B cell (primary cell): Measurements from ENCODE around the gene PARVA. TPM values are rescaled to one million over a fixed set of nuclear protein-coding genes. Genes with fewer than 3 reads are reported as not detected.

Source experiments
- ATAC-seq: fragments of 200-7000 bp; cut with Tn5 transposase; one replicate; pipeline ENCODE4 v1.10.0; 2021; ENCODE audit warnings: low read depth, mild to moderate bottlenecking, moderate number of reproducible peaks, moderate library complexity
- CTCF ChIA-PET: fragments of 350-600 bp; sonication (Branson Sonifier 250); formaldehyde crosslinking; loops from one replicate; lab custom pipeline; 2021; ENCODE audit warnings: antibody characterized with exemption, inconsistent platforms; lab: Charles Lee
- POLR2A ChIA-PET: fragments of 350-600 bp; sonication (Branson Sonifier 250); formaldehyde crosslinking; loops from one replicate; lab custom pipeline; 2021; ENCODE audit warnings: antibody characterized with exemption; lab: Charles Lee
- DNase-seq: peaks from one replicate; pipeline ENCODE4 v3.0.0; 2013
- H2AFZ ChIP-seq: 2 replicates; pipeline ENCODE4 v1.6.1; 2012; ENCODE audit warnings: mild to moderate bottlenecking, low read depth, low read length; ENCODE audit not compliant: insufficient read depth, poor library complexity, severe bottlenecking
- H3K27ac ChIP-seq, 2 donors: 1 replicate in 1 of 2; 2 replicates in 1 of 2; pipeline ENCODE4 v1.5.1; 2012 to 2013; ENCODE audit warnings: low read length in 2 of 2, mild to moderate bottlenecking in 2 of 2, moderate library complexity in 1 of 2
- H3K27me3 ChIP-seq, 4 experiments: fragments of 200-600 bp in 1 of 4; sonication (generic) in 1 of 4; replicated peaks in 1 of 4; 1 replicate in 2 of 4; 2 replicates in 2 of 4; pipeline versions ENCODE4 v1.6.1 to v1.7.0; 2013 to 2016; ENCODE audit warnings: low read length in 3 of 4, mild to moderate bottlenecking in 2 of 4, mixed read lengths in 1 of 4, moderate library complexity in 1 of 4; ENCODE audit not compliant: insufficient read depth in 4 of 4, control insufficient read depth in 3 of 4; ENCODE audit errors: control extremely low read depth in 1 of 4
- H3K36me3 ChIP-seq, 2 experiments: replicated peaks in 1 of 2; 1 replicate in 1 of 2; 2 replicates in 1 of 2; pipeline versions ENCODE4 v1.6.1 to v1.7.1; 2013; ENCODE audit warnings: low read length in 1 of 2; ENCODE audit not compliant: insufficient read depth in 2 of 2, control insufficient read depth in 1 of 2; ENCODE audit errors: control extremely low read depth in 1 of 2, extremely low read depth in 1 of 2
- H3K4me1 ChIP-seq, 2 donors: fragments of 200-600 bp in 1 of 2; sonication (generic) in 1 of 2; 1 replicate in 1 of 2; 2 replicates in 1 of 2; pipeline versions ENCODE4 v1.5.1 to v1.6.1; 2013 to 2017; ENCODE audit warnings: low read length in 2 of 2; ENCODE audit not compliant: control insufficient read depth in 2 of 2, insufficient read depth in 2 of 2
- H3K4me2 ChIP-seq: replicated peaks from 2 replicates; pipeline ENCODE3; 2012; ENCODE audit warnings: mild to moderate bottlenecking, low read depth, low read length; ENCODE audit not compliant: poor library complexity, severe bottlenecking
- H3K4me3 ChIP-seq, 5 experiments: fragments of 200-600 bp in 1 of 5; sonication (generic) in 1 of 5; 1 replicate in 3 of 5; 2 replicates in 2 of 5; pipeline versions ENCODE4 v1.5.1 to v1.7.0; 2011 to 2016; ENCODE audit warnings: low read length in 4 of 5, mild to moderate bottlenecking in 4 of 5, low read depth in 2 of 5, control low read depth in 1 of 5, moderate library complexity in 1 of 5; ENCODE audit not compliant: insufficient read depth in 1 of 5; ENCODE audit errors: control extremely low read depth in 1 of 5, extremely low read depth in 1 of 5
- H3K79me2 ChIP-seq: fragments of 200-600 bp; sonication (generic); one replicate; pipeline ENCODE4 v1.6.0; 2016; ENCODE audit warnings: low read length; ENCODE audit not compliant: control insufficient read depth, insufficient read depth
- H3K9ac ChIP-seq: fragments of 200-600 bp; sonication (generic); 2 replicates; pipeline ENCODE4 v1.6.1; 2017; ENCODE audit warnings: mild to moderate bottlenecking, low read length, moderate library complexity
- H3K9me3 ChIP-seq, 3 donors: one replicate each; pipeline versions ENCODE4 v1.6.1 to v1.7.1; 2013; ENCODE audit warnings: low read length in 2 of 3; ENCODE audit not compliant: control insufficient read depth in 2 of 3, insufficient read depth in 1 of 3; ENCODE audit errors: control extremely low read depth in 1 of 3
- H4K20me1 ChIP-seq: 2 replicates; pipeline ENCODE4 v1.6.0; 2012; ENCODE audit warnings: mild to moderate bottlenecking, low read length; ENCODE audit not compliant: insufficient read depth, control insufficient read depth, poor library complexity, severe bottlenecking
- H3K27ac Mint-ChIP-seq: one replicate; pipeline ENCODE4 v1.8.0; 2021; ENCODE audit warnings: mixed read lengths
- H3K27me3 Mint-ChIP-seq: one replicate; pipeline ENCODE4 v1.8.0; 2021; ENCODE audit warnings: mixed read lengths
- H3K4me1 Mint-ChIP-seq: one replicate; pipeline ENCODE4 v1.8.0; 2021; ENCODE audit warnings: mixed read lengths
- H3K4me3 Mint-ChIP-seq: one replicate; pipeline ENCODE4 v1.8.0; 2021; ENCODE audit warnings: mixed read lengths
- H3K9me3 Mint-ChIP-seq: one replicate; pipeline ENCODE4 v1.8.0; 2022; ENCODE audit warnings: mixed read lengths; ENCODE audit not compliant: insufficient read depth
- CTCF ChIP-seq: fragments of 200-600 bp; IDR thresholded peaks from one replicate; pipeline ENCODE4 v1.8.0; 2022; ENCODE audit warnings: antibody characterized with exemption, mild to moderate bottlenecking
- EZH2 ChIP-seq: IDR thresholded peaks from 2 replicates; pipeline ENCODE4 v1.6.1; 2012; ENCODE audit warnings: borderline replicate concordance, low read depth, mild to moderate bottlenecking, moderate library complexity, low read length; ENCODE audit not compliant: insufficient read depth, poor library complexity, severe bottlenecking
- WGBS: methylation state at CpG from one replicate; pipeline ENCODE4 v1.1.5; 2013; ENCODE audit warnings: missing lambda C conversion rate; ENCODE audit not compliant: insufficient coverage; 5-methylcytosine and 5-hydroxymethylcytosine counted together
- intact Hi-C: fragments of 100-400 bp; cut with micrococcal nuclease; formaldehyde crosslinking; loops from one replicate; pipeline ENCODE4 v1.10.0; 2022
- polyA plus RNA-seq: library from polyadenylated mRNA; depleted of rRNA; stranded (reverse); fragments of >200 nt; gene quantifications from 2 replicates; pipeline ENCODE4 v1.2.3, GENCODE V29; 2012
- total RNA-seq, 2 donors: library from RNA; stranded (reverse); fragments of 120-200 nt in 1 of 2; gene quantifications; 1 replicate in 1 of 2; 2 replicates in 1 of 2; pipeline versions ENCODE4 v1.2.3 to v1.2.4, GENCODE V29; 2013 to 2022

The PARVA gene
- total and polyA plus RNA-seq, 2 donors (not counting 1 experiment from before 2014, with no cell fraction given), result not detected

DNA sequence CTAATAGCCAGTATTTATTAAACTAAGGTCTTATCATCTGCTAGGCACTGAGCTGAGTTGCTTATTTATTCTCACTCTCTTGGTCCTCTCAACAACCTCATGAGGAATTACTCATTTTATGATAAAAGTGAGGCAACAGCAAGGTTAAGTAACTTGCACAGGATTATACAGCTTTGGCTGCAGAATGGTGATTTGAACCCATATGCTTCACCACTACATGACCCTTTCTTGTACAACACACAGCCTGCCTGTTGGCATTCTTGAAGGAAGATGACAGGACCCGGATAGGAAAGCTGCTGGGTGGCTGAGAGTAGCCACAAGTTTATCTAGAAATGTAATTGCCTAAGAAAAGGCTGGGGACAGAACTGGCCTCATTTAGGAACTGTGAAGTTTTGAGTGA lies 5.3 kb upstream of the PARVA start:
- H3K9me3 ChIP-seq, result peaks cover 0 to 3% (median 0%) of the 10 kb centered on the region in 3 donors
- peaks cover 3% of the 10 kb centered on the region for H3K9me3 Mint-ChIP-seq
- no CpG with 5 or more reads among the region's 1 CpG for whole genome bisulfite sequencing
- H2AFZ ChIP-seq, result no peak overlapping the region
- no peaks in the 10 kb centered on the region for H3K36me3 ChIP-seq
- CTCF ChIA-PET, result no interaction called here
- H3K9ac ChIP-seq, result no peak overlapping the region
- no peaks in the 10 kb centered on the region for H4K20me1 ChIP-seq
- POLR2A ChIA-PET, result no interaction called here
- H3K4me1 Mint-ChIP-seq, result no peaks in the 10 kb centered on the region
- H3K27me3 Mint-ChIP-seq, result peaks cover 45% of the 10 kb centered on the region
- H3K4me3 Mint-ChIP-seq, result no peak overlapping the region
- TF ChIP-seq CTCF (no peak), EZH2 (no peak)
- H3K27me3 ChIP-seq, result peaks cover 0 to 10% (median 0%) of the 10 kb centered on the region in 4 experiments
- ATAC-seq (no peak), DNase-seq (no peak)
- no peak overlapping the region for H3K4me2 ChIP-seq
- no peak overlapping the region for H3K27ac Mint-ChIP-seq
- intact Hi-C loops, result no loop called here
- no peaks in the 10 kb centered on the region for H3K4me1 ChIP-seq
- H3K4me3 ChIP-seq, result no peak overlapping the region
- H3K79me2 ChIP-seq, result no peaks in the 10 kb centered on the region
- H3K27ac ChIP-seq, result no peak overlapping the region

DNA sequence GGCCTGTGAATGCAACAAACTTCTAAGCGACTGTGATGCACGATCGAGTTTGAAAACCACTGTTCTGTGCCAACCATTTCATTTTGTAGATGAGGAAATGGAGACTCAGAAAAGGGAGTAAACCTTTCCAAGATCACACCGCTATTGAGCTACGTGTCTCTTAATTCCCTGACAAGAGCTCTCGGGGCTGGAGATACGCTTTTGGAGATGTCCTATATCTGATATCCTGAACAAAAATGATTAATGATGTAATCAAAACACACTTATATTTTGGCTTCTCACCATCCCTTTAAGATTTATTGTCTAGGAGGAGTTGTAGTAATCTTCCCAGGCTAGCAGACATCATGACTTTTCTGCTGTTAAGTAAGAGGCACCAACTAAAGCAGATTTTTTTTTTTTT lies 1.7 kb upstream of the PARVA start:
- H3K27me3 Mint-ChIP-seq, result peaks cover 55% of the 10 kb centered on the region
- no peaks in the 10 kb centered on the region for H3K4me1 ChIP-seq
- no peak overlapping the region for H3K4me2 ChIP-seq
- WGBS, result no CpG with 5 or more reads among the region's 7 CpGs
- DNase-seq (no peak), ATAC-seq (no peak)
- ChIA-PET POLR2A (no interaction called here), CTCF (no interaction called here)
- H3K36me3 ChIP-seq, result no peaks in the 10 kb centered on the region
- no peaks in the 10 kb centered on the region for H4K20me1 ChIP-seq
- H3K79me2 ChIP-seq, result no peaks in the 10 kb centered on the region
- H3K9me3 Mint-ChIP-seq, result no peaks in the 10 kb centered on the region
- no peaks in the 10 kb centered on the region for H3K4me1 Mint-ChIP-seq
- H3K27ac ChIP-seq, result no peak overlapping the region
- H3K9ac ChIP-seq, result no peak overlapping the region
- H3K9me3 ChIP-seq, result peaks cover 0 to 8% (median 0%) of the 10 kb centered on the region in 3 donors
- intact Hi-C loops, result no loop called here
- H3K27ac Mint-ChIP-seq, result no peak overlapping the region
- no peak overlapping the region for H3K4me3 Mint-ChIP-seq
- H3K27me3 ChIP-seq, result peaks cover 0 to 24% (median 5%) of the 10 kb centered on the region in 4 experiments
- no peak overlapping the region for H2AFZ ChIP-seq
- TF ChIP-seq CTCF, result no peak
- no peak for TF ChIP-seq EZH2
- no peak overlapping the region for H3K4me3 ChIP-seq
